HepG2 (cell line): Measurements from ENCODE around the gene JADE2. TPM values are rescaled to one million over a fixed set of nuclear protein-coding genes. Genes with fewer than 3 reads are reported as not detected.

Experiments used
- ATAC-seq: fragments of 200-7000 bp; cut with Tn5 transposase; 3 replicates; pipeline ENCODE4 v1.9.1; 2020; ENCODE audit warnings: mild to moderate bottlenecking, moderate library complexity
- BruUV-seq: library from RNA; stranded (reverse); fragments of 400-500 nt; replicated peaks from 2 replicates; lab custom pipeline; 2021; lab: Mats Ljungman, UMichigan
- CTCF ChIA-PET: fragments of 300-600 bp; formaldehyde crosslinking; extraction: SDS; loops from one replicate; lab custom pipeline; 2021; ENCODE audit warnings: low total read pairs, inconsistent platforms, low intra/inter-chr PET ratio; lab: Yijun Ruan, JAX
- POLR2A ChIA-PET: fragments of 350-600 bp; sonication (Branson Sonifier 250); formaldehyde crosslinking; loops from one replicate; lab custom pipeline; 2020; ENCODE audit warnings: antibody characterized with exemption, inconsistent platforms; lab: Yijun Ruan, JAX
- DNase-seq: peaks from one replicate; pipeline ENCODE4 v3.0.0-alpha.2; 2015; ENCODE audit warnings: low spot score
- FAIRE-seq: peaks from 3 replicates; lab custom pipeline; 2011; peaks lifted over from hg19 to GRCh38; lab: Jason Lieb, UNC
- H2AFZ ChIP-seq: one replicate; pipeline ENCODE4 v1.6.1; 2011; ENCODE audit warnings: low read length, inconsistent platforms
- H3K27ac ChIP-seq: fragments of 300-600 bp; 3 replicates; pipeline ENCODE4 v1.8.0; 2011; ENCODE audit warnings: mixed run types, mild to moderate bottlenecking, mixed read lengths, low read length, inconsistent platforms; ENCODE audit not compliant: insufficient read depth; ENCODE audit errors: extremely low read length
- H3K27me3 ChIP-seq, 2 experiments: fragments of 200-600 bp in 1 of 2; 2 replicates in 1 of 2; 3 replicates in 1 of 2; pipeline versions ENCODE4 v1.6.0 to v1.8.0; 2011; ENCODE audit warnings: low read length in 2 of 2, mild to moderate bottlenecking in 2 of 2, moderate library complexity in 2 of 2, inconsistent platforms in 1 of 2; ENCODE audit not compliant: insufficient read depth in 2 of 2, control insufficient read depth in 1 of 2
- H3K36me3 ChIP-seq, 2 experiments: fragments of 200-600 bp in 1 of 2; replicated peaks in 1 of 2; 2 replicates in 1 of 2; 3 replicates in 1 of 2; pipeline versions ENCODE4 v1.5.1 to v1.8.0; 2011; ENCODE audit warnings: low read length in 2 of 2, inconsistent platforms in 1 of 2; ENCODE audit not compliant: insufficient read depth in 2 of 2, control insufficient read depth in 1 of 2
- H3K4me1 ChIP-seq: 2 replicates; pipeline ENCODE4 v1.5.1; 2012; ENCODE audit warnings: low read length, inconsistent platforms; ENCODE audit not compliant: insufficient read depth
- H3K4me2 ChIP-seq: 2 replicates; pipeline ENCODE4 v1.6.0; 2011; ENCODE audit warnings: low read depth, low read length, inconsistent platforms
- H3K4me3 ChIP-seq, 3 experiments: fragments of 200-600 bp in 1 of 3; sonication (generic), shearing (Covaris generic) in 1 of 3; replicated peaks in 1 of 3; 2 replicates each; pipeline ENCODE4 v1.5.1; 2011 to 2016; ENCODE audit warnings: low read length in 3 of 3, inconsistent platforms in 2 of 3, low read depth in 2 of 3, mild to moderate bottlenecking in 2 of 3, control low read depth in 1 of 3, mixed read lengths in 1 of 3; ENCODE audit not compliant: insufficient read depth in 1 of 3
- H3K79me2 ChIP-seq: one replicate; pipeline ENCODE4 v1.6.1; 2011; ENCODE audit warnings: low read length, inconsistent platforms; ENCODE audit not compliant: insufficient read depth
- H3K9ac ChIP-seq: 2 replicates; pipeline ENCODE4 v1.6.0; 2011; ENCODE audit warnings: mild to moderate bottlenecking, low read depth, low read length, inconsistent platforms; ENCODE audit not compliant: insufficient read depth
- H3K9me3 ChIP-seq: 2 replicates; pipeline ENCODE4 v1.5.1; 2012; ENCODE audit warnings: mild to moderate bottlenecking, low read length
- H4K20me1 ChIP-seq: 2 replicates; pipeline ENCODE4 v1.6.0; 2011; ENCODE audit warnings: inconsistent platforms, mild to moderate bottlenecking, low read length, moderate library complexity; ENCODE audit not compliant: insufficient read depth
- DMTF1 ChIP-seq: sonication (generic); formaldehyde crosslinking; IDR thresholded peaks from 2 replicates; pipeline ENCODE4 v1.4.0; 2020; ENCODE audit warnings: mild to moderate bottlenecking, missing genetic modification reagents
- SETDB1 ChIP-seq: sonication (generic); formaldehyde crosslinking; IDR thresholded peaks from 2 replicates; pipeline ENCODE4 v1.5.1; 2020; ENCODE audit warnings: missing genetic modification reagents, mild to moderate bottlenecking, borderline replicate concordance
- ZFAT ChIP-seq: sonication (generic); formaldehyde crosslinking; conservative IDR thresholded peaks from 2 replicates; pipeline ENCODE4 v1.8.1; 2023; ENCODE audit warnings: missing genetic modification reagents, inconsistent platforms
- ZMYM4 ChIP-seq: sonication (generic); formaldehyde crosslinking; IDR thresholded peaks from 2 replicates; pipeline ENCODE4 v1.8.1; 2023; ENCODE audit warnings: mild to moderate bottlenecking, missing genetic modification reagents
- WGBS: methylation state at CpG from one replicate; pipeline ENCODE4 v1.1.6; 2017; ENCODE audit warnings: low lambda C conversion rate; 5-methylcytosine and 5-hydroxymethylcytosine counted together
- in situ Hi-C: cut with HindIII; loops from 2 replicates; pipeline ENCODE4 v1.10.0; 2017; ENCODE audit warnings: low pct_unique_long_range_greater_than_20kb; ENCODE audit not compliant: extremely low pct_ligation_motif_present
- intact Hi-C: fragments of 100-400 bp; cut with micrococcal nuclease; formaldehyde crosslinking; loops from one replicate; pipeline ENCODE4 v1.10.0; 2022; ENCODE audit not compliant: unreplicated experiment
- polyA plus RNA-seq, 8 experiments: library from polyadenylated mRNA; depleted of rRNA in 3 of 8; stranded (reverse) in 7 of 8; unstranded in 1 of 8; fragments of >200 nt; fragmentation: Illumina TruSeq in 4 of 8; extraction: Trizol in 4 of 8; gene quantifications; 2 replicates each; pipeline versions ENCODE4 v1.2.1 to v1.2.3, GENCODE V29; 2011 to 2016; ENCODE audit warnings: low read depth in 4 of 8, missing spikeins in 1 of 8, mixed read lengths in 1 of 8; ENCODE audit not compliant: insufficient read depth in 1 of 8
- total RNA-seq, 5 experiments: library from RNA; depleted of rRNA; stranded (reverse); fragments of >200 nt; fragmentation: Illumina TruSeq; extraction: Trizol; gene quantifications; 2 replicates each; pipeline ENCODE4 v1.2.3, GENCODE V29; 2016; ENCODE audit warnings: low read depth in 1 of 5
- TF ChIP-seq, protein P1 (sequence below): sonication (generic); formaldehyde crosslinking; IDR thresholded peaks from 2 replicates; pipeline ENCODE4 v1.4.0; 2020; ENCODE audit warnings: missing genetic modification reagents, borderline replicate concordance
- TF ChIP-seq, protein P2 (sequence below): IDR thresholded peaks from 2 replicates; pipeline ENCODE4 v1.6.1; 2016; ENCODE audit warnings: control low read depth

Gene JADE2
- total and polyA plus RNA-seq, 2 of the 13 experiments (the other 11 are each of a cell fraction or from before 2014, with no cell fraction given), result 7.5 to 15.1 TPM

DNA sequence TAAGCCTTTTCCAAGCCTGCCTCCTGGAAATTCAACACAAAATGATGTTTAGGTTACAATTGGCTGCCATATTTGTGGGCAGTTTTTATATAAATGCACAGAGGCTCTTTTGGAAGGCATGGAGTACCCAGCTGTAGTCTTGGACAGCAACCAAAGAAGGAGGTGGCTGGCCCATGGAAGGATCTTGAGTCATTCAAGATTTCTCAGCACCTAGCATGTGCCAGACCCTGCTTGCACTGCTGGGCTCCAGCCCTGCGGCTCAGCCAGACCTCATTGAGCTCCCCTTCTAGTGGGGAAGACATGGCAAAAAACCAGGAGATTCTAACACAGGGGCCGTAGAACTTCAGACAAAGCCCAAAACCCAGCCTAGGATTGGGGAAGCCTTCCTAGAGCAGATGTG lies 22.1 kb downstream of the JADE2 start:
- POLR2A ChIA-PET, result no interaction called here
- in situ Hi-C loops, result no loop called here
- no peak overlapping the region for H3K4me3 ChIP-seq
- H3K4me1 ChIP-seq, result peaks cover 6% of the 10 kb centered on the region
- no peak overlapping the region for H3K27ac ChIP-seq
- no peak for DNase-seq
- H3K36me3 ChIP-seq, result peaks cover 6 to 31% of the 10 kb centered on the region in 2 experiments; a peak in 4 of 5 replicates
- no peaks in the 10 kb centered on the region for H4K20me1 ChIP-seq
- WGBS, result 100% methylated on average over 2 of the region's 2 CpGs
- ATAC-seq, result no peak
- H2AFZ ChIP-seq, result no peak overlapping the region
- H3K79me2 ChIP-seq, result no peaks in the 10 kb centered on the region
- CTCF ChIA-PET, result no interaction called here
- H3K27me3 ChIP-seq, result no peaks in the 10 kb centered on the region
- intact Hi-C loops, result no loop called here
- no peaks in the 10 kb centered on the region for H3K9me3 ChIP-seq
- TF ChIP-seq DMTF1 (CRISPR knock-in tag), result no peak
- no peak for TF ChIP-seq SETDB1 (CRISPR knock-in tag)
- TF ChIP-seq, protein P1, sequence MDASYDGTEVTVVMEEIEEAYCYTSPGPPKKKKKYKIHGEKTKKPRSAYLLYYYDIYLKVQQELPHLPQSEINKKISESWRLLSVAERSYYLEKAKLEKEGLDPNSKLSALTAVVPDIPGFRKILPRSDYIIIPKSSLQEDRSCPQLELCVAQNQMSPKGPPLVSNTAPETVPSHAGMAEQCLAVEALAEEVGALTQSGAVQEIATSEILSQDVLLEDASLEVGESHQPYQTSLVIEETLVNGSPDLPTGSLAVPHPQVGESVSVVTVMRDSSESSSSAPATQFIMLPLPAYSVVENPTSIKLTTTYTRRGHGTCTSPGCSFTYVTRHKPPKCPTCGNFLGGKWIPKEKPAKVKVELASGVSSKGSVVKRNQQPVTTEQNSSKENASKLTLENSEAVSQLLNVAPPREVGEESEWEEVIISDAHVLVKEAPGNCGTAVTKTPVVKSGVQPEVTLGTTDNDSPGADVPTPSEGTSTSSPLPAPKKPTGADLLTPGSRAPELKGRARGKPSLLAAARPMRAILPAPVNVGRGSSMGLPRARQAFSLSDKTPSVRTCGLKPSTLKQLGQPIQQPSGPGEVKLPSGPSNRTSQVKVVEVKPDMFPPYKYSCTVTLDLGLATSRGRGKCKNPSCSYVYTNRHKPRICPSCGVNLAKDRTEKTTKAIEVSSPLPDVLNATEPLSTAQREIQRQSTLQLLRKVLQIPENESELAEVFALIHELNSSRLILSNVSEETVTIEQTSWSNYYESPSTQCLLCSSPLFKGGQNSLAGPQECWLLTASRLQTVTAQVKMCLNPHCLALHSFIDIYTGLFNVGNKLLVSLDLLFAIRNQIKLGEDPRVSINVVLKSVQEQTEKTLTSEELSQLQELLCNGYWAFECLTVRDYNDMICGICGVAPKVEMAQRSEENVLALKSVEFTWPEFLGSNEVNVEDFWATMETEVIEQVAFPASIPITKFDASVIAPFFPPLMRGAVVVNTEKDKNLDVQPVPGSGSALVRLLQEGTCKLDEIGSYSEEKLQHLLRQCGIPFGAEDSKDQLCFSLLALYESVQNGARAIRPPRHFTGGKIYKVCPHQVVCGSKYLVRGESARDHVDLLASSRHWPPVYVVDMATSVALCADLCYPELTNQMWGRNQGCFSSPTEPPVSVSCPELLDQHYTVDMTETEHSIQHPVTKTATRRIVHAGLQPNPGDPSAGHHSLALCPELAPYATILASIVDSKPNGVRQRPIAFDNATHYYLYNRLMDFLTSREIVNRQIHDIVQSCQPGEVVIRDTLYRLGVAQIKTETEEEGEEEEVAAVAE (CRISPR knock-in tag), result no peak
- no peak for TF ChIP-seq ZFAT (CRISPR knock-in tag)
- TF ChIP-seq, protein P2, sequence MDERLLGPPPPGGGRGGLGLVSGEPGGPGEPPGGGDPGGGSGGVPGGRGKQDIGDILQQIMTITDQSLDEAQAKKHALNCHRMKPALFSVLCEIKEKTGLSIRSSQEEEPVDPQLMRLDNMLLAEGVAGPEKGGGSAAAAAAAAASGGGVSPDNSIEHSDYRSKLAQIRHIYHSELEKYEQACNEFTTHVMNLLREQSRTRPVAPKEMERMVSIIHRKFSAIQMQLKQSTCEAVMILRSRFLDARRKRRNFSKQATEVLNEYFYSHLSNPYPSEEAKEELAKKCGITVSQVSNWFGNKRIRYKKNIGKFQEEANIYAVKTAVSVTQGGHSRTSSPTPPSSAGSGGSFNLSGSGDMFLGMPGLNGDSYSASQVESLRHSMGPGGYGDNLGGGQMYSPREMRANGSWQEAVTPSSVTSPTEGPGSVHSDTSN (CRISPR knock-in tag), result no peak
- no peak for TF ChIP-seq ZMYM4 (CRISPR knock-in tag)
- no peak for FAIRE-seq
- no peak overlapping the region for H3K9ac ChIP-seq
- BruUV-seq, result no TSS peak
- no peak overlapping the region for H3K4me2 ChIP-seq
